Measurements from ENCODE around the gene MAG. TPM values are rescaled to one million over a fixed set of nuclear protein-coding genes. Genes with fewer than 3 reads are reported as not detected.
A peak's percentile ranks its signal among the peaks of the same experiment; 100 is the strongest.

Gene MAG
- total RNA-seq, 1 donor from 2014 or later: not detected

DNA sequence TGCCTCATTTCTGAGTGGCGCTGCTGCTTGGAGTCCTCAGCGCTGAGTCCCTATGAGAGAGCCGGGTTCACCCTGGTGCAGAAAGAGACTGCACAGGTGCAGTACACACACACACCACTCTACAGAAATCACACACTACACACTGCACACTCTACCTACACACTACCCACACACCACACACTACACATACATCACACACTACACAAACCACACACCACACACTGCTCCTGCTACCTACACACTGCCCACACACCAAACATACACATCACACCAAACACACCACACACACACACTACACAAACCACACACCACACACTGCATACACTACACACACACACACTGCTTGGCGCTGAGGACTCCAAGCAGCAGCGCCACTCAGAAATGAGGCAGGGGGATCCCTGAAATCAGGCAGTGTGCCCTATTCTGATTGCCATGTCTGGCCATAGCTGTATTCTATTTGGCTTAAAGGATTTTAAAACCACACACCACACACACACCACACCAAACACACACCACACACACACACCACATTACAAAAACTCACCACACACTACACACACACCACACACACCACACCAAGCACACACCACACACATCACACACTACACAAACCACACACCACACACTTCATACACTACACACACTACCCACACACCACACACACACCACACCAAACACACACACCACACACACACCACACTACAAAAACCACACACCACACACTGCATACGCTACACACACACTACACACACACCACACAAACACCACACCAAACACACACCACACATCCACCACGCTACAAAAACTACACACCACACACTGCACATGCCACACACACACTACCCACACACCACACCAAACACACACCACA lies 4.9 kb downstream of the MAG start:
- no peak for DNase-seq (ENCODE audit: low read depth)

DNA sequence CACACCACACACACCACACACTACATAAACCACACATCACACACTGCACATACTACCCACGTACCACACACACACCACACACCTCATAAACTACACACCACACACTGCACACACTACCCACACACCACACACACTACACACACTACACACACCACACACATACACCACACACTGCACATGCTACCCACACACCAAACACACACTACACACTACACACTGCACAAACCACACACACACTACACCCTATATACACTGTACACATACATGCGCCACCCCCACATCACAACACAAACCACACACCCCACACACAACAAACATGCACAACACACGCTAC lies 5.5 kb downstream of the MAG start:
- DNase-seq (ENCODE audit: low read depth): no peak

DNA sequence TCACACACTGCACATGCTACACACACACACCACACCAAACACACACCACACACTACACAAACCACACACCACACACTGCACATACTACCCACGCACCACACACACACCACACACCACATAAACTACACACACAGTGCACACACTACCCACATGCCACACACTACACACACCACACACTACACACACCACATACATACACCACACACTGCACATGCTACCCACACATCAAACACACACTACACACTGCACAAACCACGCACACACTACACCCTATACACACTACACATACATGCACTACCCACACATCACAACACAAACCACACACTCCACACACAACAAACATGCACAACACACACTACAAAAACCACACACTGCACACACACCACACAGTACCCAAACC lies 6.0 kb downstream of the MAG start:
- no peak for DNase-seq (ENCODE audit: low read depth)

DNA sequence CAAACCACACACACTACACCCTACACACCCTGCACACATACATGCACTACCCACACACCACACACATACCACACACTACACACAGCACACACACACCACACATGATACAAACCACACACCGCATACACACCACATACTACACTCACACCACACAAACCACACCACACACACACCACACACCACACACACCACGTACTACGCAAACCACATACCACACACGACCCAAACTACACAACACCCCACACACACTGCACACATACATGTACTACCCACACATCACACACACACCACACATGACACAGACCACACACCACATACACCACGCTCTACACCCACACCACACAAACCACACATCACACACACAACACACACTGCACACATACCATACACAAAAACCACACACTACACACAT lies 6.6 kb downstream of the MAG start:
- no peak for DNase-seq (ENCODE audit: low read depth)

DNA sequence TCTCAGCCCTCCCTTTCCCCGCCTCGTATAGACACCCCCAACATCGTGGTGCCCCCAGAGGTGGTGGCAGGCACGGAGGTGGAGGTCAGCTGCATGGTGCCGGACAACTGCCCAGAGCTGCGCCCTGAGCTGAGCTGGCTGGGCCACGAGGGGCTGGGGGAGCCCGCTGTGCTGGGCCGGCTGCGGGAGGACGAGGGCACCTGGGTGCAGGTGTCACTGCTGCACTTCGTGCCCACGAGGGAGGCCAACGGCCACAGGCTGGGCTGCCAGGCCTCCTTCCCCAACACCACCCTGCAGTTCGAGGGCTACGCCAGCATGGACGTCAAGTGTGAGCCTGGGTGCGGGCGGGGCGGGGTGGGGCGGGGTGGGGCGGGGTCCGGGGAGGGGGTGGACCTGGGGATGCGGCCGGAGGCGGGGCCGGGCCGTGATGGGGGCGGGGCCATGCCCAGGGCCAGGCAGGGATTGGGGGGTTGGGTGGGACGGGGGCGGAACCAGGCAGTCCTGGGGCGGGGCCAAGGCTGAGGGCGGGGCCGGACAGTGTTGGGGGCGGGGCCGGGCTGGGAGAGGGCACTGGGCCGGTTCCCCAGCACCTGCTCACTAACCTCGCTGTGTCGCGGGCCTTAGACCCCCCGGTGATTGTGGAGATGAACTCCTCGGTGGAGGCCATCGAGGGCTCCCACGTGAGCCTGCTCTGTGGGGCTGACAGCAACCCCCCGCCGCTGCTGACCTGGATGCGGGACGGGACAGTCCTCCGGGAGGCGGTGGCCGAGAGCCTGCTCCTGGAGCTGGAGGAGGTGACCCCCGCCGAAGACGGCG lies 7.8 kb downstream of the MAG start:
- DNase-seq (ENCODE audit: low read depth): no peak

DNA sequence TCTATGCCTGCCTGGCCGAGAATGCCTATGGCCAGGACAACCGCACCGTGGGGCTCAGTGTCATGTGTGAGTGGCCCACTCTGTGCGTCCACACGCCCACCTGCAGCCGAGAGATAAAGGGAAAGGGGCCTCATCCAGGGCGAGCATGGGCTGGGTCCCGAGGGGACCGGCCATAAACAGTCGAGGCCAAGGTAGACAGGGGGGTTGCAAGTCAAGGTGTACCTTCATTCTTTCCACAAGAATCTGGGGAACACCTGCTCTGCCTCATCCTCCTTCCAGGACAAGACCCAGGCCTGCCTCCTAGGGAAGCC lies 8.3 kb downstream of the MAG start:
- DNase-seq (ENCODE audit: low read depth): no peak

DNA sequence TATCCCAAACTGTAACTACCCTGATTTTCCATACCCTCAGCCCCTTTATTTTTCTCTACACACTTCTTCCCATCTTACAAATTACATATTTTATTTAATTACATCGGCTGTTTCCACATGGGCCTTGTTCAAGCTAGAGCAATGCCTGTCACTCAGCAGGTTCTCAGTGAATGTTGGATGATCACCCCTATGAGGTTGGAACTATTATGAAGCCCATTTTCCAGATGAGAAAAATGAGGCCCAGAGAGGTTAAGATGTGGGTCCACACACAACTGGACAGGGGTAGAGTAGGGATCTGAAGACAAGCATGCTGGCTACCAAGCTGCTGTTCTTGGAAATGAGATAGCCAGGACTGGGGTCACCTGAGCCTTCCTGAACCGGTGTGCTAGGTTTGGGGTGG lies 10.0 kb downstream of the MAG start:
- no peak for DNase-seq (ENCODE audit: low read depth)

DNA sequence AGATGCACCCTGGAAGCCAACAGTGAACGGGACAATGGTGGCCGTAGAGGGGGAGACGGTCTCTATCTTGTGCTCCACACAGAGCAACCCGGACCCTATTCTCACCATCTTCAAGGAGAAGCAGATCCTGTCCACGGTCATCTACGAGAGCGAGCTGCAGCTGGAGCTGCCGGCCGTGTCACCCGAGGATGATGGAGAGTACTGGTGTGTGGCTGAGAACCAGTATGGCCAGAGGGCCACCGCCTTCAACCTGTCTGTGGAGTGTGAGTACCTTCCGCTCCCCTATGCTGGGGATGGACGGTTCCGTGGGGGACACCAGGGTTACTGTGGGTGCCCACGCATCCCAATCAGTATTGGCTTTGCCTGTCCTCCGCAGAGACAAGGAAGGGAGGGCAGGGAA lies 10.5 kb downstream of the MAG start:
- no peak for DNase-seq (ENCODE audit: low read depth)

DNA sequence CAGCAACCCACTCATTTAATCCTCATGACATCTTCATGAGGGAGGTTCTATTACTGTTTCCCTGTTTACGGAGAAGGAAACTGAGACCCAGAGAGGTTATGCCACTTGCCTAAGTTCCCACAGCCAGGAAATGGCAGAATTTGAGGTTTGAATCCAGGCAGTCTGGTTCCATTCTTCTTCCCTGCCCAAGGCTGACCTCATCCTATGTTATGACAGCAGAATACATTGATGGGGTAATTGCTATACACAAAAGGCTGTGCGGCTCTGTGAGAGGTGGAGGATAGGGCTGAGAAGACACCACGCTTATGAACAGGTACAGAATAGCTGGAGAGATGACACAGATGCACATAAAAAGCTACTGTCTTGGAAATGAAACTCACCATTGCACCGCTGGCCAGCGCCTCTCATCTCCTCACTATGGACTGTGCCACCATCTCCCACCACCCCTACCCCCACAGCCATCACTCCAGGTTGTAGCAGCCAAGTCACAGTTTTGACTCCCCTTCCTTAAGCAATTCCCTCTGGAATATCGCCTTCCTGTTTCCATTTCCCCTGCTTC lies 11.5 kb downstream of the MAG start:
- no peak for DNase-seq (ENCODE audit: low read depth)

DNA sequence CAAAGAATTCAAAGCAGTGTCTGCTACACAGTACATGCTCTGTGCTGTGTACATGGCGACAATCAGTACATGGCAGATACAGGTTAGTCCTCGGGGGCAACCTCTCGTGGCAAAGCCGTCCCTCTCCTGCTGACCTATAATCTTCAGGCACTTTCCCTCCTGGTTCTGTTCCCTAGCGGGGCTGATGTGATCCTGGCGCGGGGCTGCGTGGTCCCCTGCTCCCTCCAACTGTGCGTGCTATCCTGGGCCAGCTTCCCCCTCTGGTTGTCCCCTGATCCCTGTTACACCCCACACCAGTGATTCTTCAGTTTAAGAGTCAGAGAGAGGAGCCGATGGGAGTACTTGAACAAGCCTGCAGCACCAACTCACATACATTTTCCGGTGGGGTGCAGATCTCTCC lies 12.1 kb downstream of the MAG start:
- DNase-seq (ENCODE audit: low read depth): no peak

DNA sequence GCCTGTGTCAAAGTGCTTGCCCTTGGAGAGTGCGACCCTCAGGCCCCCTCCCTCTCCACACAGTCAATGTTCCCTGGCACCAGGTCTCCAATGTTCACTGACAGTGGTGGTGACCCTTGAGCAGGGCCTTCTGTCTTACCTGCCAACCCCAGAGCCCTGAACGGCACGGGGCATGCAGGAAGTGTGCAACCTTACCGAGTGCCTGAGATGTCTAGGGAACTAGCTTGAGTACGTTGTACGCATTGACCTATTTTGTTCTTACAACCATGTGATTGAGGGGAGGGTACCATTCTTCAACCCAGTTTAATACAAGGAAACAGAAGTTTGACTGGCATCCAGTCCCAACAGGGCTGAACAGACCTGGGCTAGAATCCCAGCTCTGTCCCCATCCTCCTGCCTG lies 13.2 kb downstream of the MAG start:
- no peak for DNase-seq (ENCODE audit: low read depth)

DNA sequence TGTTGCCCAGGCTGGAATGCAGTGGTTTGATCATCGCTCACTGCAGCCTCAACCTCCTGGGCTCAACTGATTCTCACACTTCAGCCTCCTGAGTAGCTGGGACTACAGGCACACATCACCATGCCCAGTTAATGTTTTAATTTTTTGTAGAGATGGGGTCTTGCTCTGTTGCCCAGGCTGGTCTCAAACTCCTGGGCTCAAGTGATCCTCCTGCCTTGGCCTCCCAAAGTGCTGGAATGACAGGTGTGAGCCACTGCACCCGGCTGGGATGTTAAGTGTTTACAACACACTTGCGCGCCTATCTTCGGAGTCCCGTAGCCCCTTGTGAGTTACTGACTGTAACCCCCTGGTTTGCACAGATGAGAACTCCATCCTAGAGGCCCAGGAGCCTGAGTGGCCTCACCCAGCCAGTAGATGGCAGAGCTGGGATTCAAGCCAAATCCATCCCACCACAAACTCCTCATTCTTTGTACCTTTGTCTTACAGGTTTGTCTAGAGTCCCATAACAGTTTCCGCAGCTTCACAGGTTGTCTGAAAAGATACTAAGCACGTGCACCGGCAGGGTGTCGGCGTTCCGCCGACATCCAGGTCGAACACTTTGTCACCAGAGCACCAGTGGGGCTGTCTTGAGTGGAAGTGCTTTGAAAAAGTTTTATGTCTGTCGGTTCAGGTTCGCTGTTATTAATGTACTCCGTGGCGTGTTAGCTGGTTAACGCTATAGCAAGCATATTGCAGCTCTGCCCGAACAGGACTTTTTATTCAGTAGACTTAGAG lies 14.7 kb downstream of the MAG start:
- DNase-seq (ENCODE audit: low read depth): no peak

DNA sequence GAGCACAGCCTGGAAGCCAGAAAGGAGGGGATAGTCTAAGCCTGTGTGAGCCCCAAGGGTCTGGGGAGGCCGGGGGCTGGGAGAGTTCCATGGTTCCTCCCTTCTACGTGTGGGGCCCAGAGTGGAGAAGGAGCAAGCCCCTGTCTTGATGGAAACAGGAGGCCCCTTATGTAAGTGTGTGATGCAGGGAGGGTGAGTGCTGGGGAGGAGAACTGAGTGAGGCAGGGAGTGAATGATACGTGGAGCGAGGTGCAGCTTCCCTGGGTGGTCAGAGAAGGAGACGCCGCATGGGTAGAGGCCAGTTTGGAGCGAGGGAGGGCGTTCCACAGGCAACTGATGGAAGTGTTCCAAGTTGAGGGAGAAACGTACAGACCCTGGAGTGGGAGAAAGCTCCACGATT lies 16.0 kb downstream of the MAG start:
- no peak for DNase-seq (ENCODE audit: low read depth)

DNA sequence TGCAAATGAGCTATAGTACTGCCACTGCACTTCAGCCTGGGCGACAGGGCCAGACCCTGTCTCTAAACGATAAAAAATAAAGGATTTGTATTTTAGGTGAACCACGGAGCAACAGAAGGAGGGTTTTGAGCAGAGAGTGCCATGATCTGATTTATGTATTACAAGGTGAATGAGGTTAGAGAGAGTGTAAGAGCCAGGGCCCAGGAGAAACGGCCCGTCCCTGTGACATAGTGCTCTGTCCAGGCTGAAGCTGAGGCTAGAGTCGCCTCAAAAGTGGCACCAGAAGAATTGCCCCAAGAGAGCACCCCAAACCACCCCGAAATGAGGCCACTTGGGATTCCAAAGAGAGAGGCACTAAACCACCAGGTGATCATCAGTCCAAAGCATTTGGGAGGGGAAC lies 16.9 kb downstream of the MAG start:
- no peak for DNase-seq (ENCODE audit: low read depth)

DNA sequence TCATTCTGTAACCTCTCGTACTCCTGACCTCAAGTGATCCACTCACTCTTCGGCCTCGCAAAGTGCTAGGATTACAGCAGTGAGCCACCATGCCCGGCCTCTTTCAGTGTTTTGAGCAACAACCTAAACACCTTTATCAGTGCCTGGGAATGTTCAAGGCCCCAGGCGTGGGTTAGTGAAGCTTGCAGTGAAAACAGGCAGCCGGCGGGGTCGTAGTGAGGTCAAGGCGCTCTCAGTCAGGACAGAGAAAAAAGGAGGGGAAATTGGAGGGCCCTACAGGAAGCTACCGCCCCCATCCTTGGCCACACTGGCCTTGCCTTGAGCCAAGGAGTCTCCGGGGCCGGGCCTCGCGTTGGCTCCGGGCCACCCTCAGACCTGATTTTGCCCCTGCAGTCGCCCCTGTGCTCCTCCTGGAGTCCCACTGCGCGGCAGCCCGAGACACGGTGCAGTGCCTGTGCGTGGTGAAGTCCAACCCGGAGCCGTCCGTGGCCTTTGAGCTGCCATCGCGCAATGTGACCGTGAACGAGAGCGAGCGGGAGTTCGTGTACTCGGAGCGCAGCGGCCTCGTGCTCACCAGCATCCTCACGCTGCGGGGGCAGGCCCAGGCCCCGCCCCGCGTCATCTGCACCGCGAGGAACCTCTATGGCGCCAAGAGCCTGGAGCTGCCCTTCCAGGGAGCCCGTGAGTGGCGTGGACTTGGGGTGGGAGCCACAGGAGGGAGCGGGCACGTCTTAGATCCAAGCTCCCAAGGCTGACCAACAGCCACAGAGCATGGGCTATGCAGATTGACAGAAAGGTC lies 17.7 kb downstream of the MAG start:
- no peak for DNase-seq (ENCODE audit: low read depth)

DNA sequence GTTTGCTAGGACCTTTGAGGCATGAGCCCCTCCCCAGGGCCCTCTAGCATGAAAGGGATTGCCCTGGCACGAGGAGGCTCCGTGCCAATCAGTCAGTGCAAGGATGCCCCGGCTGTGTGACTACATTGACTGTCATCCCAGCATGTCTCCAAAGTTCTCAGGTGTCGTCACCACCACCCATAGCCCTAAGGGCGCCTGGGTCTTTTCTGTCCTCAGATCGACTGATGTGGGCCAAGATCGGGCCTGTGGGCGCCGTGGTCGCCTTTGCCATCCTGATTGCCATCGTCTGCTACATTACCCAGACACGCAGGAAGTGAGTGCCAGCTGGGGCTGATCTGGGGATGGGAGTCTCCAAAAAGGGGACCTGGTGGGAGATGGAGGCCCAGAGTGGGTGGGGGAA lies 18.4 kb downstream of the MAG start:
- DNase-seq (ENCODE audit: low read depth): no peak

DNA sequence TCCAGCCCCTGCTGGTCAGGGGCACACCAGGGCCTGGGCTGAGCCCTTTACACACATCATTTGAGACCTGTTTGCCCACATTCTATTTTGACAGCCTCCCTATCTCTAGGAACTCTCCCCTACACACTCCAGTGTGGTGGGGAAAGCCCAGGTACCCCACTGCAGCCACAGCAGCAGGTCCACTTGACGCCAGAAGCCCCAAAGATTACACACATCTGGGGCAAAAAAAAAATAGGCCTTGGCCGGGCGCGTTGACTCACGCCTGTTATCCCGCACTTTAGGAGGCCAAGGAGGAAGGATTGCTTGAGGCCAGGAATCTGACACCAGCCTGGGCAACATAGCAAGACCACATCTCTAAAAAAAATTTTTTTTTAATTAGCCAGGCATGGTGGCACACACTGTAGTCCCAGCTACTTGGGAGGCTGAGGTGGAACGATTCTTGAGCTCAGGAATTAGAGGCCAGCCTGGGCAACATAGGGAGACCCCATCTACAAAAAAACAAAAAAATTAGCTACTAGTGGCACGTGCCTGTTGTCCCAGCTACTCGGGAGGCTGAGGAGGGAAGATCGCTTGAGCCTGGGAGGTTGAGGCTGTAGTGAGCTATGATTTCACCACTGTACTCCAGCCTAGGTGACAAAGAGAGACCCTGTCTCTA lies 19.0 kb downstream of the MAG start:
- DNase-seq (ENCODE audit: low read depth): no peak

DNA sequence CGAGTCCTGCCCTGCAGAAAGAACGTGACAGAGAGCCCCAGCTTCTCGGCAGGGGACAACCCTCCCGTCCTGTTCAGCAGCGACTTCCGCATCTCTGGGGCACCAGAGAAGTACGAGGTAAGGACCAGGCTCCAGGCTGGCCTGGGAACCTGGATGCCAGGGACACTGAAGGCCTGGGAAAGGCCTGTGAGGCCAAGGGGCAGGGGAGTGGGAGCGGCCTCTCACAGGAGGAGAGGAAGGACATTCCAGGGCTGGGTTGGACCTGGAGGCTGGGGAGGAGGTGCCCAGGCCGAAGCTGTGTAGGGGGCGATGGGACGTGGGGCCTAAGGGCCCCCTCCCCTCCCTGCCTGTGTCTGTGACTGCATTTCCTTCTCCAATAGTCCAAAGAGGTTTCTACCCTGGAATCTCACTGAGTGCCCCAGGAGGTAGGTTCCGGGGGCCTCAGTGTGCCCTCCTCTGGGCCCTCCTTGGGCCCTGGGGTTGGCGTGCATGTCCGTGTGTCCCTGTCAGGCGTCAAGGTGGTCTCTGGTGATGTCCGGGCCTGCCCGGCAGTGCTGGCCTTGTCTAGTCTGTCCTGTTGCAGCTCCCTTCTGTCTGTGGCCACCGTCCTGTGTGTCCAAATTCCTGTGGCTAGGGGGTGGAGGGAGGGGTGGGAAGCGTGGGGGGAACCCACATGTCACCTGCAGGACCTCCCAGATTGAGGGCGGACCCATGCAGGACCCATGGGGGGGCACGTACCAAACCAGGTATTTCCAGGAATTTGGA lies 20.1 kb downstream of the MAG start:
- DNase-seq (ENCODE audit: low read depth): no peak

DNA sequence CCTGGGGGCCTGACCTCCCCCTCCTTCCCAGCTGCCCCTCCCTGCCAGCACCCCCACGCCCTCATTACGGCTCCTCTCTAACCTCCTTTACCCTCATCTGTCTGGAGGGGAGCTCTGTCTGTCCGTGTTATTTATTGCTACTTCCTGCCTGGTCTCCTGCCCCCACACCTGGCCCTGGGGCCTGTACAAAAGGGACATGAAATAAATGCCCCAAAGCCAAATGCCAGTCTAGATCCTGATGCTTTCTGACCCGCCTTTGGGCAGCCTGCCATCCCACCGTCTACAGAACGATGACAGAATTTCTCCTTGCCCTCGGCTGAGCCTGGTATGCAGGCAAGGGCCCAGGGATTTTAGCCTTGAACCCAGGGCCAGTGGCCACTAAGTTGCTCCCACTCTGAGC lies 21.6 kb downstream of the MAG start:
- peak; percentile 7 for DNase-seq (ENCODE audit: low read depth)

DNA sequence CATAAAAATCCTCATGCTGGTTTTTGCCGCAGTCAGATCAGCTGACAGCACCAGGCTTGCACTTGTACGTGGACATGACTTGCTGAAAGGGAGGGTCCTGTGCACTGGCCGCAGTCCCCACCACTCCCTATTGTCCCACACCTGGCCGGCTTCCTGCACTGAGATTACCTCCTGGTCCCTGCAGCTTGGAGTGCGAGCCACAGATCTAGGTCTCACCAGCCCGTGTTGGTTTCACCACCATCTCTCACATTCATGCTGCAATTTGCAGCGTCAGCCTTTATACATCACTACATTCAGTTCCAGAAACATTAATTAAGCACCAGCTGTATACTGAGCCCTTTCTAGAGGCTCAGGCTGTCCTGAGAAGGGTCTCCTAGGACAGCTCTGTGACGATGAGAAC lies 22.1 kb downstream of the MAG start:
- DNase-seq (ENCODE audit: low read depth): no peak
